ENCODE data around the gene UBE2I.

The UBE2I gene

DNA sequence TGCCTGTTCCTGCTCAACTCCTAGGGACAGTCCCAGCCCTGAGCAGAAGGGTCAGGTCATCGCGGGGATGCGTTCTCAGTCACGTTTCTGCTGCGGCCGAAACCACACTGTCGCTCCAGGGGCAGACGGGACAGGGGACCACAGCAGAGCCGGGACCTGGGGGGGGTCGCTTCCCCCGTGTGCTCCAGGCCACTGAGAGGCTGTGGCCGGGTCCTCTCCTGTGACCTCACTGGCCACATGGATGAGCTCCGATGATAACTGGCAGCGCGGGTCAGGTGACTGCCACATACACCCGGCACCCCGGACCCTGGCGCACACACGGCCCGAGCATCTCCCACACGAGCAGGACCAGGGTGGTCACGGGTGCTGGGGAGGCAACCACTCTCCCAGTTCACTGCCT is 55.1 kb downstream of the UBE2I start:
- no peak for DNase-seq

DNA sequence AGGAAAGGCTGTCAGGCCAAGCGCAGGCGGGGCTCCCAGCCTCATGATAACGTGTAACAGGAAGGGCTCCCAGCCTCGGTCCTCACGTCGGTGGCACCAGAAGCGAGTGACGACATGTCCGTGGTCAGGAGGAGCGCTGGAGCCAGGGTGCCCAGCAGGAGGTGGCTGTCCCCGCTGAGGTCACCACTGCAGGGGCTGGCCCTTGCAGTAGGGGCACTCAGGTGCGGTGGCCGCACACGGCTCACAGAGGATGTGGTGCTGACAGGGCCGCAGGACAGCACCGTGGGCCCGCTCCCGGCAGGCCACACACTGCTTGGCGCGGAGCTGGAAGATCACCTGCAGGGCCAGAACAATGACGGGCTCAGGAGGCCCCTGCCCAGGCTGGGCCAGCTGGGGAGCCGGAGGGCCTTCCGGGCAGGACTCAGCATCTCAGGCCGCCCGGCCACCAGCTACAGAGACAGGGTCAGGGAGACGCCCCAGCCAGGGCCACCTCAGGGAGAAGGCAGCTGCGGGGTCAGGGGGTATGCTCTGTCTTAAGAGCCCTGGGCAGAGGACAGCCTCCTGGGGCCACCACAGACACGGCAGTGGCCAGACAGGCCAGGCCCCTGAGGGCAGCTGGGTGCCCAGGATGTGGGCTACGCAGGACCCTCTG is 56.8 kb downstream of the UBE2I start:
- DNase-seq, result no peak

DNA sequence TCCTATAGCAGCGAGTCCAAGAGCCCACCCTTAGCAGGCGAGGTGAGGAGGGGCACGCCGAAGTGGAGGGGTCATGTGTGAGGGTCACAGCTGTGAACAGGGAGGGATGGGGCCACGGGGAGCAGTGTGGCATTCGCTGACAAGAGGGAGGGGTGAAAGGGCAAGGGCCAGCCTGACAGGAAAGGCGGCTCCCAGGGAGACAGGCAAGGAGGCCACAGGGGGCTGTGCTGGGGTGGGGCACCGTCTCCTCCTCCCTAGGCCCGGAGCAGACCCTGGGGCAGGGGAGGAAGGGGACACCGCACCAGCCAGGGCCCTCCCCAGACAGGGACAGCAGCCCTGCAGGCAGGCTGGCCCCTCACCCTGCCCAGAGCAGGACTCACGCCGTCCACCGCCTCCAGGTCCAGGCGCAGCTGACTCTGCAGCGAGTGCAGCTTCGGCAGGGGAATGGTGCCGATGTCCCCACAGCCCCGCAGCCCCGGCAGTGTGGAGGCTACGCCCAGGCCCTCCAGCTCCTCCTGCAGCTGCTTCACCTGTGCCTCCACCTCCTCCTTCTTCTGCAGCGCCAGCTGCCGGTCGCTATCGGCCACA is 57.4 kb downstream of the UBE2I start:
- no peak for DNase-seq

DNA sequence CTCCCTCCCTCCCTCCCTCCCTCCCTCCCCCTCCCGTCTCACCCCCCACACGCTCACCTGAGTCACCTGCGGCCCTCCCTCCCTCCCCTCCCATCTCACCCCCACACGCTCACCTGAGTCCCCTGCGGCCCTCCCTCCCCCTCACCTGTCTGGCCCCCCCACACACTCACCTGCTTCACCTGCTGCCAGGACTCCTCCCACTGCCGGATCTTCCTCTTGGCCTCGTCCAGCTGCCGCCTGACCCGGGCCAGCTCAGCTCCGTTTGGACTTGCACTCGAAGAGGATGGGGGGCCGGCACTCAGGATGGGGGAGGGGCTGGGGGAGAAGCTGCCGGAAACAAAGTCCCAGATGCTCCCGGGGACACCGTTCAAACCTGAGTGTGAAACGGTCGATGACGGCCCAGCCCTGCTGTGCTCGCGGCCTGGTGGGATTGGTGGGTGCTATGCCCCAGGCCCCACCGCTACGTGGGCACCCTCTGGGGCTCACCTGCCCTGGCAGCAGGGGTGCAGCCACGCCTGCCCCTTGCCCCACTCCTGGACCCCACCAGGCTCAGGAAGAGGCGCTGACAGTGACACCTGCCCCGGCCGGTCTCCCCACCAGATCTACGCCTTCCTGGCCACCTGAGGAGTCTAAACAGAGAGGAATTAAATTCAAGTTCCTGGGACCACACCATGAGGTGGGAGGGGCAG is 58.2 kb downstream of the UBE2I start:
- no peak for DNase-seq

DNA sequence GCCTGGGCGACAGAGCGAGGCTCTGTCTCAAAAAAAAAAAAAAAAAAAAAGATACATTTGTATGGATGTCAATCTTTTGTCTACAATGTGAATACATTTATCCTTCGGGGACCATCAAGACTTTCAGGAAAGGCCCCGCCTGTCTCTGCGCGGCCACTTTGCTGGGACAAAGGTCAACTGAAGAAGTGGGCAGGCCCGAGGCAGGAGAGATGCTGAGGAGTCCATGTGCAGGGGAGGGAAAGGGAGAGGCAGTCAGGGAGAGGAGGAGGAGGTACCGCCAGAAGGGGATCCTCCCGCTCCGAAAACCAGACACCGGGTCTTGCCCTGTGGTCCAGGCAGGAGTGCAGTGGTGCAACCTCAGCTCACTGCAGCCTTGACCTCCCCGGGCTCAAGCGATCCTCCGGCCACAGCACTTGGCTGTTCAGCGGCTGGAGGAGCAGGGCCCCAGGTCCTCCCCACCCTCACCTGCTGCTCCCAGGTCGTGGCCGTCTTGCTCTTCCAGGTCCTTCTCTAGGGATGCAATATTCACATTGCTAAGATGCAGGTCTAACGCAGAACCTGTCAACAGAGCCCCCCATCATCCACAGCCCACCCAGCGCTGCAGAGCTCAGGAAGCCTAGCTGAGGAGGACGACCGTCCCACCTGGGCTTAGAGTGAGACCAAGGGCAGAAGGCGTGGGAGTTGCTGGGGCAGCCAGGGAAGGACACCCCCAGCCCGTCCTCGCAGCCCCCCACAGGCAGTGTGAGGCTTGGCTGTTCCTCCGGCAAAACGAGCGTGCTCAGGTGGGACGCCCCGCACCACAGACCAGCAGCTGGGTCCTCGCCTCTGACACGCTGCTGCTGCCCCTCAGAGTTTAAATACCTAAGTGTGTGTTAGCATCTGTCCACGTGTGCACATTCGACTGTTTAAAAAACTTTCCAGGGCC is 61.9 kb downstream of the UBE2I start:
- DNase-seq, result no peak

DNA sequence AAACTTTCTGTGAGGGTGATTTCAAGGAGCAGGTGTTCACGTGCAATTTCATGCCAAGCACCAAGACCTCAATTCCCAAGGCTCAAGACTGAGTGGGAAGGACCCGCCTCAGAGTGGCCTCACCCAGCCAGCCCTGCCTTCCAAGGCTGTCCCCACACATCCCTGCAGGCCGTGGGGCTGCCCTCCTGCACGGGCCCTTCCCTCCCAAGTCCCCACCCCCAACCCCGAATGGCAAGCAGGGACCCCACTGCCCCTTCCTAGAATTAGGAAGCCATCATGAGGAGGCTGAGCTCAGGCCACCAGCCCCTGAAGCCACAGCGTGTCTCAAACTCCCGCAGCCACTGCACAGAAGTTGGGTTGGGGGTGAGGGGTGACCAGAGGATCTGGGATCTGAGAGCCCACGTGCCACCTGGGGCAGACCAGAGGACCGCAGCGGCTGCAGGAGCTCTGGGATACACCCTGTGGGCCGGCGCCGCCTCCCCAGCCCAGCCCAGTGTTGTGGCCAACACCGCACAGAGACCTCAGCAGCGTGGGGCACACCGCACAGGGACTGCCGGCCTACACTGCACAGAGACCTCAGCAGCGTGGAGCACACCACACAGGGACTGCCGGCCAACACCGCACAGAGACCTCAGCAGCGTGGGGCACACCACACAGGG is 63.0 kb downstream of the UBE2I start:
- DNase-seq, result no peak

DNA sequence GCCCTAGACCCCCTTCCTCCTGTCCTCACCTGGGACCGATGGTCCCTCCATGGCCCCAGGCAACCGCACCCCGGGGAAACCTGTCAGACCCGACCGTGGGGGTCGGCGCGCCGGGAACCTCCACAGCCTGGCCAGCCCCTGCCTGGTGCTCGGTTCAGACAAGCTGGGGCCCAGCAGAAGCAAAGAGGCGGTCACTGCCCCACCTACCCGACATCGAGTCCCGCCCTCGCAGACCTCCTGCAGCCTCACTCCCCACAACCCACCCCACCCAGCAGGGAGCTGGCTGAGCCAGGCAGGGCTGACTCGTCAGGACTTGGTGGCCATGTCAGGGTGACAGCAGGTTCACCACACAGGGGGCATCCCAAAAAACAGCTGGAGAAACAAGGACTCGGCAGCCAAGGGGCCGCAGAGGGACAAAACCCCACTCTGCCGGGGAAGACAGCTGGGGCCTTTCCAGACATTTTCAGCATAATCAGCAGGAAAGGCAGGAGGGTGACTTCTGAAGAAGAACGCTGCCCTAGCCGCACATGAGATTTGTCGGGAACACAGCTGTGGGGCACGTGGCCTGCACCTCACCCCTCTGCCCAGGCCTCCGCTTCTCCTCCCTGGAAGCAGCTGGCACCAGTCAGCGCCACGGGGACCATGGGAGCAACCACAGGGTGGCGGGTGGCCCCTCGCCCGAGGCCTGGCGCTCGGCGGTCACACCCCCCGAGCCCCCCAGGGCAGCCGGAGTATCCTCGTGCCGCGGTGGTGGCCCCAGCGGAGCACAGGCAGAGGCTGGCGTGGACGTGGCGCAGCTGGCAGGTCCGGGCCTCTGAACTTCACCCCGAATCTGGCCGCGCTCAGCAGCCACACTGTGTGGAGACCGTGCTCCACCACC is 65.2 kb downstream of the UBE2I start:
- DNase-seq, result no peak

DNA sequence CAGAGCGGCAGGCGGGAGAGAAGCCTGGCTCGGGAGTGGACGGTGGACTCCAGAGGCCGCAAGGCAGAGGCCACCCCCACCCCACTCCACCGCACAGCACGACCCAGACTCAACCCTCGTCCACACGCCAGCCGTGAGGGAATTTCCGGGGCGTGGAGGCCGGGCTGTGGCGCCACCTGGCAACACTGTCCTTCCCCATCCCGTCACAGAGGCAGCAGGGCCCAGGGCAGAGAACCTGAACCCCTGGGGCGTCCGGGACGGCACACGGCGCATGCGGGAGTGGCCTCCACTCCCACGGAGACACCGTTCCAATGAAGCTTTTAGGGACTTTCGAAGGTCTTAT is 65.8 kb downstream of the UBE2I start:
- DNase-seq, result no peak

DNA sequence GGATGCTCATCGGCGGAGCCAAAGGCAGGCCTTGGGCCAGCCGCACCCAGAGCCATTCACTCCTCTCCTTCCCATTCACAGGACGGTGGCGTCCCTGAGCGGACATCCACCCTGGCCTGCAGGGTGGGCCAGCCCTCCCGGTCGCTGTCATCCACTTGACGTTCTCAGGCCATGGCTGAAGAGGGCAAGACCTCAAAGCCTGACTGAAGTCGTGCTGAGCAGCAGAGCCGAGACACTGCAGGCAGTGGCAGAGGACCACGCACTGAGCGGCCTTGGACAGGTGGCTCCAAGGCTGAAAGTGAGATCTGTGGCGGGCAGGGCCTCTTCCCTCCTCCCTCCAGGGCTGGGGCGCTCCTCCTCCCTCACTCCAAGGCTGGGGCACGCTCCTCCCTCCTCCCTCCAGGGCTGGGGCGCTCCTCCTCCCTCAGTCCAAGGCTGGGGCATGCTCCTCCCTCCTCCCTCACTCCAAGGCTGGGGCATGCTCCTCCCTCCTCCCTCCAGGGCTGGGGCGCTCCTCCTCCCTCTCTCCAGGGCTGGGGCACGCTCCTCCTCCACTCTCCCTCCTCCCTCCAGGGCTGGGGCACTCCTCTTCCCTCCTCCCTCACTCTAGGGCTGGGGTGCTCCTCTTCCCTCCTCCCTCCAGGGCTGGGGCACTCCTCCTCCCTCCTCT is 66.4 kb downstream of the UBE2I start:
- no peak for DNase-seq
